H9 (cell line): Measurements from ENCODE around the gene ANO2. TPM values are rescaled to one million over a fixed set of nuclear protein-coding genes. Genes with fewer than 3 reads are reported as not detected.

Experiments
- DNase-seq: peaks from one replicate; pipeline ENCODE4 v3.0.0-alpha.2; 2017
- H2AFZ ChIP-seq: one replicate; pipeline ENCODE4 v1.6.1; 2013; ENCODE audit warnings: mild to moderate bottlenecking, low read length, control low read depth, moderate library complexity
- H2AK5ac ChIP-seq: 2 replicates; pipeline ENCODE4 v1.6.1; 2013; ENCODE audit warnings: low read length, control low read depth, mixed read lengths; ENCODE audit not compliant: insufficient read length
- H2BK120ac ChIP-seq: one replicate; pipeline ENCODE4 v1.6.1; 2013; ENCODE audit warnings: low read depth, mild to moderate bottlenecking, low read length, control low read depth, inconsistent platforms; ENCODE audit not compliant: poor library complexity, severe bottlenecking
- H2BK12ac ChIP-seq: 2 replicates; pipeline ENCODE4 v1.6.1; 2013; ENCODE audit warnings: low read length, control low read depth, mixed read lengths, low read depth; ENCODE audit not compliant: insufficient read length
- H2BK15ac ChIP-seq: 2 replicates; pipeline ENCODE4 v1.6.1; 2013; ENCODE audit warnings: low read depth, low read length, control low read depth
- H2BK20ac ChIP-seq: one replicate; pipeline ENCODE4 v1.6.1; 2013; ENCODE audit warnings: low read depth, mild to moderate bottlenecking, low read length, control low read depth, inconsistent platforms; ENCODE audit not compliant: poor library complexity, severe bottlenecking
- H2BK5ac ChIP-seq: 2 replicates; pipeline ENCODE4 v1.6.1; 2013; ENCODE audit warnings: low read length, control low read depth, mixed read lengths; ENCODE audit not compliant: insufficient read length
- H3K14ac ChIP-seq: 2 replicates; pipeline ENCODE4 v1.6.1; 2013; ENCODE audit warnings: low read length, control low read depth; ENCODE audit not compliant: insufficient read depth
- H3K18ac ChIP-seq: 2 replicates; pipeline ENCODE4 v1.6.1; 2013; ENCODE audit warnings: low read depth, mild to moderate bottlenecking, mixed read lengths, low read length, control low read depth; ENCODE audit not compliant: insufficient read length
- H3K23ac ChIP-seq: 2 replicates; pipeline ENCODE4 v1.6.1; 2013; ENCODE audit warnings: low read length, control low read depth, mixed read lengths, low read depth; ENCODE audit not compliant: insufficient read length
- H3K23me2 ChIP-seq: 2 replicates; pipeline ENCODE4 v1.6.1; 2013; ENCODE audit warnings: low read depth, mild to moderate bottlenecking, mixed read lengths, low read length, control low read depth; ENCODE audit not compliant: insufficient read length, poor library complexity, severe bottlenecking
- H3K27ac ChIP-seq: 2 replicates; pipeline ENCODE4 v1.5.1; 2013; ENCODE audit warnings: low read length, control low read depth, mixed read lengths, low read depth; ENCODE audit not compliant: insufficient read length
- H3K27me3 ChIP-seq: 2 replicates; pipeline ENCODE4 v1.6.1; 2013; ENCODE audit warnings: low read length, control low read depth, inconsistent platforms; ENCODE audit not compliant: insufficient read depth
- H3K4ac ChIP-seq: 2 replicates; pipeline ENCODE4 v1.6.1; 2013; ENCODE audit warnings: low read depth, mild to moderate bottlenecking, control low read depth, inconsistent platforms, low read length, moderate library complexity
- H3K4me1 ChIP-seq: 2 replicates; pipeline ENCODE4 v1.6.1; 2013; ENCODE audit warnings: low read length, control low read depth, inconsistent platforms; ENCODE audit not compliant: insufficient read depth
- H3K4me2 ChIP-seq: 2 replicates; pipeline ENCODE4 v1.6.1; 2013; ENCODE audit warnings: low read length, control low read depth, mixed read lengths; ENCODE audit not compliant: insufficient read length, insufficient read depth
- H3K56ac ChIP-seq: 2 replicates; pipeline ENCODE4 v1.6.1; 2013; ENCODE audit warnings: low read depth, mild to moderate bottlenecking, mixed read lengths, low read length, control low read depth; ENCODE audit not compliant: insufficient read length
- H3K79me1 ChIP-seq: 2 replicates; pipeline ENCODE4 v1.6.1; 2013; ENCODE audit warnings: low read depth, mild to moderate bottlenecking, moderate library complexity, low read length, control low read depth, inconsistent platforms; ENCODE audit not compliant: insufficient read depth, poor library complexity, severe bottlenecking
- H3K79me2 ChIP-seq: 2 replicates; pipeline ENCODE4 v1.6.1; 2013; ENCODE audit warnings: low read length, control low read depth, inconsistent platforms; ENCODE audit not compliant: insufficient read depth
- H3K9ac ChIP-seq: 2 replicates; pipeline ENCODE4 v1.6.1; 2013; ENCODE audit warnings: low read length, control low read depth, mixed read lengths; ENCODE audit not compliant: insufficient read length; ENCODE audit errors: extremely low read depth
- H3K9me3 ChIP-seq: one replicate; pipeline ENCODE4 v1.6.1; 2013; ENCODE audit warnings: low read depth, low read length, inconsistent platforms; ENCODE audit not compliant: control insufficient read depth
- H3T11ph ChIP-seq: one replicate; pipeline ENCODE4 v1.6.1; 2013; ENCODE audit warnings: mild to moderate bottlenecking, low read length, control low read depth, inconsistent platforms
- H4K20me1 ChIP-seq: one replicate; pipeline ENCODE4 v1.6.1; 2013; ENCODE audit not compliant: control insufficient read depth, insufficient read length, insufficient read depth
- H4K5ac ChIP-seq: 2 replicates; pipeline ENCODE4 v1.6.1; 2013; ENCODE audit warnings: low read depth, mild to moderate bottlenecking, mixed read lengths, low read length, control low read depth; ENCODE audit not compliant: insufficient read length
- H4K8ac ChIP-seq: replicated peaks from 2 replicates; pipeline ENCODE4 v1.6.1; 2013; ENCODE audit warnings: low read length, control low read depth, mixed read lengths, low read depth; ENCODE audit not compliant: insufficient read length
- H4K91ac ChIP-seq: 2 replicates; pipeline ENCODE4 v1.6.1; 2013; ENCODE audit warnings: low read depth, mild to moderate bottlenecking, moderate library complexity, mixed read lengths, low read length, control low read depth; ENCODE audit not compliant: insufficient read length
- H3K27ac Mint-ChIP-seq, 3 experiments: 2 replicates in 2 of 3; 3 replicates in 1 of 3; pipeline ENCODE4 v1.8.0; 2020 to 2021; ENCODE audit warnings: mixed read lengths in 3 of 3, mild to moderate bottlenecking in 1 of 3, moderate library complexity in 1 of 3
- H3K27me3 Mint-ChIP-seq: 2 replicates; pipeline ENCODE4 v1.8.0; 2021; ENCODE audit warnings: low read depth, mild to moderate bottlenecking, moderate library complexity, mixed read lengths
- H3K36me3 Mint-ChIP-seq, 3 experiments: 2 replicates in 2 of 3; 3 replicates in 1 of 3; pipeline ENCODE4 v1.8.0; 2020 to 2021; ENCODE audit warnings: low read depth in 3 of 3, mixed read lengths in 3 of 3; ENCODE audit not compliant: insufficient read depth in 1 of 3
- H3K4me1 Mint-ChIP-seq, 2 experiments: 2 replicates each; pipeline ENCODE4 v1.8.0; 2020; ENCODE audit warnings: mixed read lengths in 2 of 2
- H3K4me3 Mint-ChIP-seq, 2 experiments: 2 replicates in 1 of 2; 3 replicates in 1 of 2; pipeline ENCODE4 v1.8.0; 2020 to 2021; ENCODE audit warnings: mild to moderate bottlenecking in 2 of 2, mixed read lengths in 2 of 2, moderate library complexity in 1 of 2
- H3K9me3 Mint-ChIP-seq, 2 experiments: 2 replicates in 1 of 2; 3 replicates in 1 of 2; pipeline ENCODE4 v1.8.0; 2020; ENCODE audit warnings: mild to moderate bottlenecking in 2 of 2, mixed read lengths in 2 of 2, moderate library complexity in 1 of 2
- WGBS: extraction: QIAGEN DNeasy Blood & Tissue Kit; methylation state at CpG from one replicate; pipeline ENCODE4 v1.1.7; 2013; ENCODE audit warnings: missing lambda C conversion rate, low lambda C conversion rate, mixed read lengths; ENCODE audit not compliant: insufficient read length; ENCODE audit errors: extremely low coverage; 5-methylcytosine and 5-hydroxymethylcytosine counted together
- total RNA-seq: library from RNA; stranded (reverse); gene quantifications from 2 replicates; pipeline ENCODE4 v1.2.1, GENCODE V29; 2021
- TF ChIP-seq, protein P1 (sequence below): fragments of 200-600 bp; sonication (generic); conservative IDR thresholded peaks from 3 replicates; pipeline ENCODE4 v1.8.0; 2021; ENCODE audit warnings: antibody characterized with exemption, mild to moderate bottlenecking

ANO2 gene
- total RNA-seq, 1 experiment from 2014 or later: 3.8 TPM

DNA sequence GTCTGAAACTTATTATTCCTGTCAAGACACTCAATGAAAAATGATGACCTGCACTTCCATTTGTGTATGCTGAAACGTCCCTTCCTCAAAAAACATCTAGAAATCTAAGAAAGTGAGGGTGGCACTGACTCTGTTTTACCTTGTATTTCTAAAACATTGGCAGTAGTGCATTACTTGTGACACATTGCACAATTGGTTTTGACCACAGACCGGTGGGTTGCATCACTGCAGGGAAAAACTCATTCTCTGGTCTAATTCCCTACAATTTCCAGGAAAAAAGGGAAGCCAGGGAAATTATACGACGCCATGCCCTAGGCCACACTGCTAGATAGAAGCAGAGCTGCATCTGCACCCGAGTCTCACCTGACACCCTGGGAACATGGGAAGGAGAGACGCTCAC is 356.5 kb downstream of the ANO2 start:
- Histone ChIP-seq H2BK20ac (no peak overlapping the region), H3K23me2 (no peaks in the 10 kb centered on the region), H2AFZ (no peak overlapping the region), H3K4me1 (peaks cover 3% of the 10 kb centered on the region; the same call in 1 of the 2 replicates), H2BK5ac (no peak overlapping the region), H2BK15ac (no peak overlapping the region), H3K4ac (no peak overlapping the region), H3K23ac (no peak overlapping the region), H3K9me3 (no peaks in the 10 kb centered on the region), H4K5ac (no peak overlapping the region), H2BK12ac (no peak overlapping the region), H3K18ac (no peak overlapping the region), H4K91ac (no peak overlapping the region), H3K14ac (no peak overlapping the region), H3K56ac (no peak overlapping the region), H3T11ph (no peak overlapping the region), H2BK120ac (no peak overlapping the region), H3K27ac (no peak overlapping the region), H2AK5ac (no peak overlapping the region), H3K9ac (no peak overlapping the region), H4K20me1 (no peaks in the 10 kb centered on the region), H3K4me2 (no peak overlapping the region), H3K79me1 (no peaks in the 10 kb centered on the region), H3K27me3 (no peaks in the 10 kb centered on the region), H3K79me2 (no peaks in the 10 kb centered on the region), H4K8ac (no peak overlapping the region)
- H3K4me1 Mint-ChIP-seq: peaks cover 42 to 43% of the 10 kb centered on the region in 2 experiments
- peak overlapping the region in 1 of 3 experiments; percentile 29; a peak in 1 of 7 replicates for H3K27ac Mint-ChIP-seq
- no CpG with 5 or more reads among the region's 6 CpGs for WGBS
- no peaks in the 10 kb centered on the region for H3K36me3 Mint-ChIP-seq
- H3K9me3 Mint-ChIP-seq: no peaks in the 10 kb centered on the region
- TF ChIP-seq, protein P1, sequence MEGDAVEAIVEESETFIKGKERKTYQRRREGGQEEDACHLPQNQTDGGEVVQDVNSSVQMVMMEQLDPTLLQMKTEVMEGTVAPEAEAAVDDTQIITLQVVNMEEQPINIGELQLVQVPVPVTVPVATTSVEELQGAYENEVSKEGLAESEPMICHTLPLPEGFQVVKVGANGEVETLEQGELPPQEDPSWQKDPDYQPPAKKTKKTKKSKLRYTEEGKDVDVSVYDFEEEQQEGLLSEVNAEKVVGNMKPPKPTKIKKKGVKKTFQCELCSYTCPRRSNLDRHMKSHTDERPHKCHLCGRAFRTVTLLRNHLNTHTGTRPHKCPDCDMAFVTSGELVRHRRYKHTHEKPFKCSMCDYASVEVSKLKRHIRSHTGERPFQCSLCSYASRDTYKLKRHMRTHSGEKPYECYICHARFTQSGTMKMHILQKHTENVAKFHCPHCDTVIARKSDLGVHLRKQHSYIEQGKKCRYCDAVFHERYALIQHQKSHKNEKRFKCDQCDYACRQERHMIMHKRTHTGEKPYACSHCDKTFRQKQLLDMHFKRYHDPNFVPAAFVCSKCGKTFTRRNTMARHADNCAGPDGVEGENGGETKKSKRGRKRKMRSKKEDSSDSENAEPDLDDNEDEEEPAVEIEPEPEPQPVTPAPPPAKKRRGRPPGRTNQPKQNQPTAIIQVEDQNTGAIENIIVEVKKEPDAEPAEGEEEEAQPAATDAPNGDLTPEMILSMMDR: no peak
- DNase-seq: no peak
- H3K4me3 Mint-ChIP-seq: no peak overlapping the region
- peaks cover 6% of the 10 kb centered on the region for H3K27me3 Mint-ChIP-seq
